ENCODE measurements around the gene RAB3IL1.

GRCh38 chr11:61879152-61879551 lies 38.2 kb downstream of the RAB3IL1 start:
- no peak for TF ChIP-seq CTCF (IDR thresholded peaks at IDR 0.05; ENCODE audit: low read depth, low read length)
- no peak for TF ChIP-seq EZH2phosphoT487 (IDR thresholded peaks at IDR 0.05; ENCODE audit: low read depth)

All from OCI-LY3 (cell line).